CD4-positive, alpha-beta T cell treated with Interleukin-17A for 4 hours (primary cell): ENCODE data around the gene MEGF6.

ENCODE experiments used
- DNase-seq: peaks from one replicate; pipeline ENCODE4 v3.0.0-alpha.2; 2020; ENCODE audit warnings: mixed read lengths

MEGF6 gene

DNA sequence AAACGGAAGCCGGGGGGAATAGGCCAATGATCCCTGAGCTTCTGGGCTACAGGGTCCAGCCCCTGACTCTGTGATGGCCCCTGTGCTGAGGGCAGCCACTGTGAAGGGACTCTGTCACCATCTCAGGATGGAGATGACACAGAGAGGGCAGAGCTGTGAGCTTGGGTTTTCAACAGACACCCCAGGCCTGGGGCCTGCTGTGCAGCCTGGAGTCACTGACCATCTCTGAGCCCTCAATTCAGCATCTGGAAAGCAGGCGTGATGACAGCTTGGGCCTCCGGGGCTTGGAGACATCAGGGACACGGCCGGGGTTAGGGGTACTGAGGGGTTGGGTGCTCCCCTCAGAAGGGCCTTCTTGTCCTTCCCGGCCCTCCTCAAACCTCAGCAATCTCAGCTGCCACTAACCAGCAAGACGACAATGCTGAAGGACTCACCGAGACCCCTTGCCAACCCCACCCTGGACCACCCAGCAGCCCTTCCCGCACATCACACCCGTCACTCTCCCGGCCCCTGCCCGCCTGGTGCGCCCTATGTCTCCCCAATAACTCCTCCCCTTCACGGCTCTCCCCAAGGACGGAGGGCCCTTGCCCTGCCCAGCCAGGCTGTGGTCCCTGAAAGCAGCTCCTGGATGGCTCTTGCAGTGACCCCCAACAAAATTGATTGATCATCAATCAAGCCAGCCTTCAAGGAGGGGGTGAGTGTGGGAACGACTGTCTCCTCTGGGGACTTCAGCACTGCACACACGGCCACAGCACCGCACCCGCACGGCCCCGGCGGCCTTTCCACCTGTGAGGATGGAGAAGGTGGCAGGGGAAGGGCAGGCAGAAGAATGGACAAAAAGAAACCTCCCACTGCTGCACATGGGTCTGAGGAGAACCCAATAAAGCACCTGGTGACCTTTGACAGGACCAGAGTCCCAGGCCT, 4.3 kb downstream of the MEGF6 start:
- DNase-seq: no peak

DNA sequence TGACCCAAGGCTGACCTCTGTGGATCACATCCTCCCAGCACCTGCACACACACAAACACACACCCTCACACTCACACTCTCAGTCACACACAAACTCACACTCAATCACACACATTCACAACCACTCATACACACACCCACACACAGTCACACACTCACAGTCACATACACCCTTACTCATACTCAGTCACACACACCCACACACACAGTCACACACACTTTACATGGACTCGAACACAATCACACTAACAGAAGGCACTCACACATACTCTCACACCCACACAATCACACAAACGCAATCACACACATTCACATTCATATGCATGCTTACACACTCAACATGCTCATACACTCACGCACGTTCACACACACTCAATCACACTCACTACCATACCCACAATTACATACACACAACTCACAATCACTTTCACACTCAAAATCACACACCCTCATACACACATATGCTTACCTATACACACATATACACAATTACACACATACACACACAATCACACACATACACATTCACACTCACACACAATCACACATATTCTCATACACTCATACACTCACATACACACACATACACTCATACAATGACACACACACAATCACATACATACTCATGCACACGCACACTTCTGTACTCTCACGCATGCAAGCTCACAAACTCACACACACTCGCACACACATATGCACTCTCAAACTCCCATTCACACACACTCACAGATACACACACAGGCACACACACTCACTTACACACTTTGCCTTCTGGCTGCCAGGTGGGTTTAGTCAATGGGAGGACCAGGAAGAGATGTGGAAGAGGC, 6.1 kb downstream of the MEGF6 start:
- DNase-seq: no peak

DNA sequence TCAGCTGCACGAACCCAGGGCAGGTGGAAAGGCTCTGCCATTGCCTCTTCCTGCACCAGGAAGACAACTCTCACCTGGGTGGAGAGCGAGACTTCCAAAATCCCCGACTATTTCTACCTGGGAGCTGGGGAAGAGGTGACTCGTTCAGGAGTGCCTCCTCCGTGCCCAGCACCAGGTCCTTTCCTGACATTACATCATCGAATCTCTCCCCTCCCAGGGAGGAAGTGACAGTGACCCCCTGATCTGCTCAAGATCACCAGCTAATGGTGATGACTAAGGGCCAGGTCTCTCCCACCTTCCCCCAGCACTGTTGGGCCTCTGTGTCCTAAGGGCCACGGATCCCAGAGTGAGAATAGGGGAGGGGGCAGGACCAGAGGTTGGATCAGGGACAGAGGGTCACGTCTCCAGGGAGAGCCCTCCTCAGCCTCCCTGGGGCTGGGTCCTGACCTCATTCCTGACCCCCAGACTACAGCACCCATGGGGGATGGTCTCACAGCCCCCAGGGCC, 6.8 kb downstream of the MEGF6 start:
- DNase-seq: no peak

- no peak for DNase-seq
Observed at GRCh38 chr1:3603571-3604467, 7.5 kb downstream of the MEGF6 start.

GRCh38 chr1:3603156-3603555, 8.2 kb downstream of the MEGF6 start:
- no peak for DNase-seq

DNA sequence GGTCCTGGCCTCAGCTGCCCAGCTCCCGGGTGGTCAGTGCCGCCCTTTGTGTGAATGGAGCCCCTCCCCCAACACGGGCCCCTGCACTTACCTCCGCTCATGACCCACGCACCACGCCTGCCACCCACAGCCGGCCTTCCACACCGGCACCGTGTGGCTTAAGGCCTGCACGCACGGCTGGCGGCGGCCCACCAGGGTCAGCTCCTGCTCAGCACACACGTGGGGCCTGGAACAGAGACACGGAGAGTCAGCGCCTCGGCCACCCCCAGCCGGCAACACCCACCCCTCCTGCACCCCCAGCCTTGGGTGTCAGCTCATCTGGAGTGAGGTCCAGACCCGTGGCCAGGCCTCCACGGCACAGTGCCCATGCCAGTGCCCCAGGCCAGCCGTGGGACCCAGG, 8.9 kb downstream of the MEGF6 start:
- no peak for DNase-seq

GRCh38 chr1:3601743-3602142, 9.6 kb downstream of the MEGF6 start:
- no peak for DNase-seq

- DNase-seq: no peak
Observed at GRCh38 chr1:3600354-3600753, 11.0 kb downstream of the MEGF6 start.

DNA sequence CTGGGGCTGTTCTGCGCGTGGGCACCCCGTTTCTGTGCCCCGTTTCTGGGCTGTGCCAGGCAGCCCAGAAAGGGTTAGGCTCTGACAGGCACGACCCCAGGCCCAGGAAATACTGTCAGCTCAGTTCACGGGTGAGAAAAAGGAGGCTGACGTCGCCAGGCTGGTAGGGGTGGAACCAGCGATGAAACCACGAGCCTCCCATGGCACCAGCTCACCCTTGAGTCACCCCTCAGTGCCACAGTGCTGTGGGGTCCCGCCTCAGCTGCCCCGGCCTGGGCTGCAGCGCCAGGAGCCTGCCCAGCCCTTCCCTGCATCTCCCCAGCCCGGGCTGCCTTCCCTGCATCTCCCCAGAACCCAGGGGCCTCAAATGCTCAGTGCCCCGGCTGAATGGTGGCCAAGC, 11.5 kb downstream of the MEGF6 start:
- no peak for DNase-seq

DNA sequence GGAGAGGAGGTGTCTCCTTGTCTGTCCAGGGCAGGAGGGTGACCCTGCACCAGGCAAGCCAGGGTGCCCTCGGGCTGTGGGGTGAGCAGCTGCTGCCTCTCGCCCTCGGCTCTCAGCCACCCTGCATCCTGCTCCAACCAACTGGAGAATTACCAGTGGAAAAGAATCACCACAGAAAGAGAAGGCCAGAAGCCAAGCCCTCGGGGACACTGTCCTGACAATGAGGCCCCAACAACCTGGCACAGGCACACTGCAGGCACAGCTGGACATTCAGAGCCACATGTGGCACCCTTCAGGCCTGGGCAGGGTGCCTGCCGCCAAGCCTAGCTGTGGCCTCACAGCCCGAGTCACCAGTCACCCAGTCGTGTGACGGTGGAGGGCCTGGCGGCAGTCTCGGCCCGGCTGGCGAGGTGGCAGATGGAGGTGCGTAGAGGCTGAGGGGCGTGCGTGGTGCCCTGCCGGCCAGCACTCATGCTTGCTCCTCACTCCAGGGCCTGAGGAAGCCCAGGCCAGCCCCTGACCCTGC, 12.0 kb downstream of the MEGF6 start:
- no peak for DNase-seq

DNA sequence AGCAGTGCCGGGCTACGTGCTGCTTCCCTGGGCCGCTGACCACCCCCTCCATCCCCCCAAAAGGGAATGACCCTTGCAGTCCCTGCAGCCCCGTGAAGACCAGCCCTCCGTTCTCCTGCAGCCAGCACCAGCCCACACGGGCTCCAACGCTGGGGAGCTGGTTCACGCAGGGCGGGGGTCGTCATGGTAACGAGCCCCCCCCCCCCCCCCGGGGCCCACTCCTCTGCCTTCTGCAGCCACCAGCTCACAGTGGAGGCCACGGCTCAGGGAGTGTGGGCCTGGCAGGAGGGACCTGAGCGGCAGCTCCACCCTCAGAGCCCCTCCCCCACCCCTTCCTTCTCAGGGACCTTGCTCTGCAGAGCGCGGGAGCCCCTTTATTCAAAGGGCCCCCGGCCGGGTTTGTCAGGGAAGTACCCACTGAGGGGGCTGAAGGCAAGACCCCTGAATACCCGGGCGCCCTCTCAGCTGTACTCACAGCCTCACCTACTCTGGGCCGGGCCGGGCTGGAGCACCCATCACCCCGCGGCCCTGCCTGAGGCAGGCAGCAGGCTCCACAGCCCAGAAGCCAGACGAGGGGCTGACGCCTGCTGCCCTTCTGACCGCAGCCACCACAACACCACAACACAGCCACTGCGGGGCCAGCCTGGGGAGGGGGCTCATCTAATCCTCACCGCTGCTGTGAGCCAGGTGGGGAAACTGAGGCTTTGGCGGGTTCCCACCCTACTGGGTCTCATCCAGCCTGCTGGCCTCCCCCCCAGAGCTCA, 12.6 kb downstream of the MEGF6 start:
- no peak for DNase-seq

GRCh38 chr1:3598051-3598491, 13.2 kb downstream of the MEGF6 start:
- DNase-seq: peak; percentile 27

DNA sequence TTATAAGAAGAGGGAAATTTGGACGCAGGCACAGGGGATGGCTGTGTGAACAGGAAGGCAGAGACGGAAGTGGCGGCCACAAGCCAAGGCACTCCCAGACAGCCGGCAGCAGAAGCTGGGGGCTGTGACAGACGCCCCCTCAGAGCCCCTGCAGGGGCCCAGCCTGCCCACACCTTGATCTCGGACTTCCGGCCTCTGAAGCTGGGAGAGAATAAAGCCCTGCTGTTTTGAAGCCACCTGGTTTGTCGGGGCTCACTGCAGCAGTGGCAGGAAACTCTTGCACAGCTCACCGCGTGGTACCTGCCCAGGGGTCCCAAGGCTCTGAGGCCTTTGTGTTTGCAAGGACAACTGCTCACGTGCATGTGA, 13.7 kb downstream of the MEGF6 start:
- peak; percentile 51 for DNase-seq

GRCh38 chr1:3596663-3597598, 14.4 kb downstream of the MEGF6 start:
- DNase-seq: no peak

DNA sequence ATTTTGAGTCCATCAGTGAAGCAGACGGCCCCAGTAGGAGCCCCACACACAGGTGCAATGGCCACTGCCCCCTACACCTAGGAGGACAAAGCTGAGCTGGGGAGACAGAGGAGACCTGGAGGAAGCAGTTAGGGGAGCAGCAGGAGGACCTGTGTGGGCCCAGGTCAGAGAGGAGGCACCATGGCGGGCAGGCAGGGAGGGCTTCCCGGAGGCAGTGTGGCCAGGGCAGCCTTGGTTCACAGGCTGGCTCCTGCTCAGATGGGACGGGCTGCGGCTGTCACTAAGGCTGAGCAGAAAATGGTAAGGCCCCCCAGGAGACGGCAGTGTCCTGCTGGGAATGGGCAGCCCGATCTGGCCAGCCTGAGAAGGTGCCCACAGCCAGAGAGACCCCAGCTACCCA, 15.4 kb downstream of the MEGF6 start:
- DNase-seq: no peak

- DNase-seq: no peak
Observed at GRCh38 chr1:3594706-3595377, 16.5 kb downstream of the MEGF6 start.

- no peak for DNase-seq
Observed at GRCh38 chr1:3593745-3594144, 17.6 kb downstream of the MEGF6 start.

- DNase-seq: no peak
Observed at GRCh38 chr1:3593334-3593733, 18.0 kb downstream of the MEGF6 start.

DNA sequence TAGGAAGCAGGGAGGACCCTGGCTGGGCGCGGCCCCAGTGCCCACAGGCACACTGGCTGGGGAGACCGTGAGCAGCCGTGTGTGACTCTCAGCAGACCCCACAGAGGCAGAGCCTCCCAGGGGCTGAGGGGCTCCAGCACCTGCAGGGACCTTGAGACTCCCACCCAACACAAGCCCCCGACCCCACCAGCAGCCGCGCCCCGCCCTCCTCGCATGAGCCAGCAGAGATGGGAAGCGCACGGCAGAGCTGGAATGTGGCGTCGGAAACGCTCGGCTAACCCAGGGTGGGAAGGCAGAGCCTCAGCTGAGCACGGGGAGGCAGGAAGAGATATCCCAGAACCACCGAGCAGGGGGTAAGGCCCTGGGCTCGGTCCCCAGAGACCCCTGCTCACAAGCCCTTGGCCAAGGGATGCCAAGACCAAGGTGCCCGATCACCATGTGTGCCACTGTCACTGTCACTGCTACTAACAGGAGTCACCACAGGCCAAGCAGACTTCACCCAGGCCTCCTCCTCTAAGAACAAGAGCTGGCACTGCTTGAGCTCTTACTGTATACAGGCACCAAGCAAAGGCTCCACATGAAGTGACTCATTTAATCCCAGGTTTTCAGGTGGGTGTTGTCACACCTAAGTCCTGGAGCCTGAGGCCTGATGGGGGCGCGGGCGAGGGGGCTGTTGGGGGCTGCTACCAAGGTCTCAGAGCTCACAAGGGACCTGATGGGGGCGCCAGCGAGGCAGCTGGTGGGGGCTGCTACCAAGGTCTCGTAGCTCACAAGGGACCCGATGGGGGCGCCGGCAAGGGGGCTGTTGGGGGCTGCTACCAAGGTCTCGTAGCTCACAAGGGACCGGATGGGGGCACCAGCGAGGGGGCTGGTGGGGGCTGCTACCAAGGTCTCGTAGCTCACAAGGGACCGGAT, 20.1 kb downstream of the MEGF6 start:
- no peak for DNase-seq
